GM13977 (cell line): Measurements from ENCODE around the gene MGME1.
A peak's percentile ranks its signal among the peaks of the same experiment; 100 is the strongest.

Experiments
- DNase-seq: peaks from one replicate; pipeline ENCODE4 v3.0.0; 2012; ENCODE audit warnings: low spot score
- CTCF ChIP-seq: IDR thresholded peaks from 2 replicates; pipeline ENCODE4 v1.5.1; 2012; ENCODE audit warnings: mild to moderate bottlenecking, control low read depth; ENCODE audit not compliant: insufficient read depth; ENCODE audit errors: extremely low read depth, missing control alignments
- in situ Hi-C: fragments of 300-500 bp; cut with MboI; formaldehyde crosslinking; loops from one replicate; pipeline ENCODE4 v1.12.0; 2022; ENCODE audit warnings: low sequenced_read_pairs, low pct_unique_long_range_greater_than_20kb, mixed read lengths, inconsistent platforms; ENCODE audit not compliant: unreplicated experiment

The MGME1 gene

GRCh38 chr20:17964073-17964472 is 4.7 kb upstream of the MGME1 start:
- no peak for DNase-seq
- no peak for TF ChIP-seq CTCF
- in situ Hi-C loops: no loop called here

GRCh38 chr20:17964632-17965031 is 4.2 kb upstream of the MGME1 start:
- in situ Hi-C loops: no loop called here
- no peak for TF ChIP-seq CTCF

GRCh38 chr20:17965042-17965697 is 3.6 kb upstream of the MGME1 start:
- in situ Hi-C loops: no loop called here
- no peak for TF ChIP-seq CTCF
- no peak for DNase-seq

More at GRCh38 chr20:17964632-17965031, 4.2 kb upstream of the MGME1 start:
- no peak for DNase-seq

- TF ChIP-seq CTCF: peak; percentile 15
- in situ Hi-C loops: no loop called here
- DNase-seq: peak; percentile 45
Observed at GRCh38 chr20:17966432-17967310, 2.1 kb upstream of the MGME1 start.

- TF ChIP-seq CTCF: no peak
- no peak for DNase-seq
- in situ Hi-C loops: no loop called here
Observed at GRCh38 chr20:17967521-17968365, 1.1 kb upstream of the MGME1 start.

- in situ Hi-C loops: no loop called here
- peak; percentile 5 for TF ChIP-seq CTCF
- DNase-seq: no peak
Observed at GRCh38 chr20:17969278-17969883, 563 bp downstream of the MGME1 start.
